Omental fat pad (tissue), 4 donors: ENCODE measurements around the gene ANK2. TPM values are rescaled to one million over a fixed set of nuclear protein-coding genes. Genes with fewer than 3 reads are reported as not detected.

Source experiments
- ATAC-seq: fragments of 150-250 bp; one replicate; pipeline ENCODE4 v1.9.1; 2016; ENCODE audit warnings: mild to moderate bottlenecking, moderate library complexity; ENCODE audit not compliant: low FRiP score
- DNase-seq: peaks from one replicate; pipeline ENCODE4 v3.0.0-alpha.2; 2019; ENCODE audit warnings: low spot score
- CTCF ChIP-seq, 3 donors: fragments of 450-650 bp; IDR thresholded peaks; one replicate each; pipeline ENCODE4 v1.5.1; 2016 to 2017; ENCODE audit warnings: antibody characterized with exemption in 3 of 3, mild to moderate bottlenecking in 3 of 3, moderate library complexity in 2 of 3
- total RNA-seq, 4 donors: library from RNA; depleted of rRNA; stranded (reverse); fragments of >200 nt; gene quantifications; one replicate each; pipeline ENCODE4 v1.1.0, GENCODE V29; 2016

Gene ANK2
- 100 to 1,000 TPM in 1 of 4 donors, 10 to 100 TPM in 3; 51.4 to 200 (median 84.9) TPM for total RNA-seq

- DNase-seq, result no peak
- ATAC-seq, result no peak
- TF ChIP-seq CTCF (IDR thresholded peaks at IDR 0.05), result no peak
Measured at GRCh38 chr4:113049421-113050370, at the start of gene ANK2. Gene ANK2 (plus strand): TSS chr4:113049653. CDS start chr4:113049729, 76 bp downstream.

- ATAC-seq (no peak), DNase-seq (no peak)
- no peak for TF ChIP-seq CTCF (IDR thresholded peaks at IDR 0.05)
Measured at GRCh38 chr4:113003841-113004240, 45.6 kb upstream of the ANK2 start.

GRCh38 chr4:113004655-113005054, 44.8 kb upstream of the ANK2 start:
- no peak for ATAC-seq
- TF ChIP-seq CTCF (IDR thresholded peaks at IDR 0.05), result no peak
- no peak for DNase-seq

- TF ChIP-seq CTCF (IDR thresholded peaks at IDR 0.05), result no peak
- DNase-seq, result no peak
- ATAC-seq, result no peak
Measured at GRCh38 chr4:113006632-113007031, 42.8 kb upstream of the ANK2 start.

- DNase-seq (no peak), ATAC-seq (no peak)
- no peak for TF ChIP-seq CTCF (IDR thresholded peaks at IDR 0.05)
Measured at GRCh38 chr4:113007151-113007550, 42.3 kb upstream of the ANK2 start.

- DNase-seq, result no peak
- no peak for ATAC-seq
- TF ChIP-seq CTCF (IDR thresholded peaks at IDR 0.05), result no peak
Measured at GRCh38 chr4:113008135-113008534, 41.3 kb upstream of the ANK2 start.

GRCh38 chr4:113008716-113009115, 40.7 kb upstream of the ANK2 start:
- DNase-seq (no peak), ATAC-seq (no peak)
- no peak for TF ChIP-seq CTCF (IDR thresholded peaks at IDR 0.05)
